Smooth muscle cell (in vitro differentiated cells): Measurements from ENCODE around the gene SLC29A4. TPM values are rescaled to one million over a fixed set of nuclear protein-coding genes. Genes with fewer than 3 reads are reported as not detected.

Experiments used
- DNase-seq: peaks from one replicate; lab custom pipeline; 2025; ENCODE audit not compliant: unreplicated experiment; lab: John Stamatoyannopoulos, UW
- H2AFZ ChIP-seq: fragments of 200-600 bp; sonication (generic); 2 replicates; pipeline ENCODE4 v1.6.0; 2016; ENCODE audit warnings: antibody characterized with exemption, low read depth, mild to moderate bottlenecking
- H3F3A ChIP-seq: fragments of 200-600 bp; sonication (generic); 2 replicates; pipeline ENCODE4 v1.6.0; 2017; ENCODE audit warnings: antibody characterized with exemption, low read depth
- H3K27ac ChIP-seq: fragments of 200-600 bp; sonication (generic); 2 replicates; pipeline ENCODE4 v1.5.1; 2016; ENCODE audit warnings: low read depth, mild to moderate bottlenecking
- H3K27me3 ChIP-seq: fragments of 200-600 bp; sonication (generic); 2 replicates; pipeline ENCODE4 v1.6.1; 2016; ENCODE audit warnings: low read depth, mild to moderate bottlenecking
- H3K36me3 ChIP-seq: fragments of 200-600 bp; sonication (generic); 2 replicates; pipeline ENCODE4 v1.5.1; 2016; ENCODE audit warnings: low read depth
- H3K4me1 ChIP-seq: fragments of 200-600 bp; sonication (generic); 2 replicates; pipeline ENCODE4 v1.5.1; 2016; ENCODE audit warnings: low read depth
- H3K4me2 ChIP-seq: fragments of 200-600 bp; sonication (generic); 2 replicates; pipeline ENCODE4 v1.6.0; 2016; ENCODE audit warnings: mild to moderate bottlenecking
- H3K4me3 ChIP-seq: fragments of 200-600 bp; sonication (generic); 2 replicates; pipeline ENCODE4 v1.5.1; 2016; ENCODE audit warnings: mild to moderate bottlenecking
- H3K79me2 ChIP-seq: fragments of 200-600 bp; sonication (generic); 2 replicates; pipeline ENCODE4 v1.6.0; 2016; ENCODE audit warnings: low read depth, mild to moderate bottlenecking
- H3K9ac ChIP-seq: fragments of 200-600 bp; sonication (generic); 2 replicates; pipeline ENCODE4 v1.6.0; 2016; ENCODE audit warnings: low read depth
- H3K9me3 ChIP-seq: fragments of 200-600 bp; sonication (generic); replicated peaks from 2 replicates; pipeline ENCODE4 v1.5.1; 2016; ENCODE audit warnings: low read depth
- H4K20me1 ChIP-seq: fragments of 200-600 bp; sonication (generic); 2 replicates; pipeline ENCODE4 v1.6.0; 2016; ENCODE audit warnings: low read depth
- WGBS: methylation state at CpG from one replicate; pipeline ENCODE4 v1.1.7; 2016; ENCODE audit warnings: low lambda C conversion rate; 5-methylcytosine and 5-hydroxymethylcytosine counted together
- polyA plus RNA-seq: library from polyadenylated mRNA; unstranded; fragments of >200 nt; fragmentation: Nextera tagmentation; extraction: Ambion mirVana; gene quantifications from 2 replicates; pipeline ENCODE4 v1.2.1, GENCODE V29; 2016
- total RNA-seq: library from RNA; depleted of rRNA; stranded (reverse); fragments of >200 nt; gene quantifications from 2 replicates; pipeline ENCODE4 v1.2.3, GENCODE V29; 2014
- TF ChIP-seq, protein P1 (sequence below): fragments of 200-600 bp; sonication (generic); IDR thresholded peaks from 2 replicates; pipeline ENCODE4 v1.5.1; 2017; ENCODE audit warnings: borderline replicate concordance, mild to moderate bottlenecking, antibody characterized with exemption; ENCODE audit not compliant: insufficient read depth, poor library complexity, severe bottlenecking

The SLC29A4 gene
- total and polyA plus RNA-seq, 2 experiments from 2014 or later = 3.7 to 16.6 TPM

DNA sequence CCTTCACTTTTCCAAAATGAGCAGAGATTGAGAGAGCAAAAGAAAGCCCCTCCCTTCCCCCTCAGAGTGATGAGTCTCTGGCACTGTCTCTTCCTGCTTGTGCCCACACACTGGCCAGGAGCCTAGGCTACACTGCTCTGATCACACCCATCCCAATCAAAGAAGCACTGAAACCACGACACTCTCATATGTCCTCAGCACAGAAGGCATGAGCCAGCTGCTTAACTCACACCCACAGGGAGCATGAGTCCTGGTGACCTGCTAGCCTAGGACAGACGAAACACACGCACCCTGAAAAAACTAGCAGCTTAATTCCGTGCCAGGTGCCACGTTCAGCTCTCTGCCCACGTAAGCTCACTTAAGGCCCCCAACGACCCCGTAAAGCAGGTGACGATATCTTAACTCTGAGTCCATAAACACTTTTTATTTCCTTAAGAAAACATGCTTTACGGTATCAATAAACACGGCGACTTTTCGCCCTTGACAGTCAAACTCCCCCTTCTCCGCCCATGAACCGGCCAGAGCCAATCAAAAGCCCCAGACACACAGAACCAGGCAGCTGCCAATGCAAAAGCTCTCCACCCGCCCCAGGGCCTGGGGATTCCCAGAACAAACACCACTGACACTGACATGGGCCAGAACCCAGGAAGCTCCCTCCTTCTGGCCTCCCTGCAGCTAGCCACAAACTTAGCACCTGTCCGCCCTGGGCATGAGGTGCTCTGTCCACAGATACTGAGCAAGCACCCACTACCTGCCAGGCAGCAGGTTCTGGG is 71.9 kb downstream of the SLC29A4 start:
- Histone ChIP-seq H4K20me1 (peaks cover 96% of the 10 kb centered on the region), H3F3A (no peaks in the 10 kb centered on the region), H3K9me3 (no peaks in the 10 kb centered on the region), H3K4me3 (no peak overlapping the region), H3K27me3 (no peaks in the 10 kb centered on the region), H3K27ac (no peak overlapping the region), H2AFZ (no peak overlapping the region), H3K9ac (no peak overlapping the region), H3K79me2 (peaks cover 54% of the 10 kb centered on the region), H3K4me1 (peaks cover 5% of the 10 kb centered on the region), H3K36me3 (peaks cover 9% of the 10 kb centered on the region), H3K4me2 (peak overlapping the region; percentile 22)
- WGBS = 52% methylated on average over 17 of the region's 17 CpGs
- TF ChIP-seq, protein P1, sequence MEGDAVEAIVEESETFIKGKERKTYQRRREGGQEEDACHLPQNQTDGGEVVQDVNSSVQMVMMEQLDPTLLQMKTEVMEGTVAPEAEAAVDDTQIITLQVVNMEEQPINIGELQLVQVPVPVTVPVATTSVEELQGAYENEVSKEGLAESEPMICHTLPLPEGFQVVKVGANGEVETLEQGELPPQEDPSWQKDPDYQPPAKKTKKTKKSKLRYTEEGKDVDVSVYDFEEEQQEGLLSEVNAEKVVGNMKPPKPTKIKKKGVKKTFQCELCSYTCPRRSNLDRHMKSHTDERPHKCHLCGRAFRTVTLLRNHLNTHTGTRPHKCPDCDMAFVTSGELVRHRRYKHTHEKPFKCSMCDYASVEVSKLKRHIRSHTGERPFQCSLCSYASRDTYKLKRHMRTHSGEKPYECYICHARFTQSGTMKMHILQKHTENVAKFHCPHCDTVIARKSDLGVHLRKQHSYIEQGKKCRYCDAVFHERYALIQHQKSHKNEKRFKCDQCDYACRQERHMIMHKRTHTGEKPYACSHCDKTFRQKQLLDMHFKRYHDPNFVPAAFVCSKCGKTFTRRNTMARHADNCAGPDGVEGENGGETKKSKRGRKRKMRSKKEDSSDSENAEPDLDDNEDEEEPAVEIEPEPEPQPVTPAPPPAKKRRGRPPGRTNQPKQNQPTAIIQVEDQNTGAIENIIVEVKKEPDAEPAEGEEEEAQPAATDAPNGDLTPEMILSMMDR = no peak
- DNase-seq = peak; percentile 6

Other genes starting within 250 kb of the SLC29A4 start
- 13.1 and 13.8 TPM in 2 replicates for gene RBAK, start 237.1 kb upstream of the SLC29A4 start, total RNA-seq
- 2.6 and 4.6 TPM in 2 replicates for gene RBAK, start 237.1 kb upstream of the SLC29A4 start, polyA plus RNA-seq
- 39.5 and 42.0 TPM in 2 replicates for gene WIPI2, start 92.7 kb upstream of the SLC29A4 start, total RNA-seq
- 55.5 and 59.3 TPM in 2 replicates for gene WIPI2, start 92.7 kb upstream of the SLC29A4 start, polyA plus RNA-seq
- 16.9 and 40.3 TPM in 2 replicates for gene TNRC18, start 140.9 kb downstream of the SLC29A4 start, total RNA-seq
- 6.4 and 11.7 TPM in 2 replicates for gene TNRC18, start 140.9 kb downstream of the SLC29A4 start, polyA plus RNA-seq
- 4.2 and 11.0 TPM in 2 replicates for gene FBXL18, start 230.9 kb downstream of the SLC29A4 start, total RNA-seq
- gene FBXL18, start 230.9 kb downstream of the SLC29A4 start, polyA plus RNA-seq = 3.6 and 8.5 TPM in 2 replicates
- 4,583 and 5,789 TPM in 2 replicates for gene ACTB, start 247.7 kb downstream of the SLC29A4 start, total RNA-seq
- gene ACTB, start 247.7 kb downstream of the SLC29A4 start, polyA plus RNA-seq = 15,841 and 17,804 TPM in 2 replicates